ENCODE results near the gene PCDHAC1. TPM values are rescaled to one million over a fixed set of nuclear protein-coding genes. Genes with fewer than 3 reads are reported as not detected.

PCDHAC1 gene
- total RNA-seq, 1 experiment from 2014 or later = 1.0 TPM

DNA sequence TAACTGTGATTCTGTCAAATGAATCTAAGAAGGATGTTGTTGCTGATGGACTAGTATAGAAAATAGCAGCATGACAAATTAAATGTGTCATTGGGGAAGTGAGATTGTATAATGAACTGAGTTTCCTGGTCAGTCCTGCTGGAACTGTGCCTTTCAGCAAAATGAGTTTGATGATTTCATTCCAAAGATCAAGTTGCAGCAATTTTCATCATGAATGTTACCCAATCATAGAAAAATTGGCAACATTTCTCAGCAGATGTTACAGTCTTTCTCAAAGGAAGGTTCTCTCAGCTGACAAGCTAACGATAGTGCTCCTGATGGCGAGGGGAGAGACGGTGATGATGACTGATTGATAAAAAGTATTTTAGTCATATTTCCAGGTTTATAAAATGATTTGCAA is 50.9 kb downstream of the PCDHAC1 start:
- ATAC-seq = no peak
- H2AFZ ChIP-seq (ENCODE audit: low read depth, low read length, poor library complexity, severe bottlenecking) = no peak overlapping the region
- RAD21 ChIA-PET (ENCODE audit: low non-redundant PET in 1 of 2, low total read pairs in 2 of 2, uncharacterized antibody in 2 of 2, unreplicated experiment in 2 of 2) = no interaction called here
- no peaks in the 10 kb centered on the region for H3K36me3 ChIP-seq (ENCODE audit: control insufficient read depth in 1 of 2, insufficient read depth in 2 of 2, low read length in 2 of 2)
- no peak overlapping the region for H3K9ac ChIP-seq (ENCODE audit: low read length)
- H3K27me3 ChIP-seq (ENCODE audit: insufficient read depth, low read length) = no peaks in the 10 kb centered on the region
- H3K4me3 ChIP-seq (replicated peaks in 1 of 2; ENCODE audit: low read depth in 1 of 2, low read length in 2 of 2) = no peak overlapping the region
- no peaks in the 10 kb centered on the region for H3K4me1 ChIP-seq (ENCODE audit: control insufficient read depth in 1 of 2, insufficient read depth in 2 of 2, low read length in 2 of 2)
- no peak for DNase-seq (ENCODE audit: low read depth, low spot score)
- no peaks in the 10 kb centered on the region for H3K9me3 ChIP-seq (ENCODE audit: control insufficient read depth in 1 of 2, insufficient read depth in 1 of 2, low read depth in 1 of 2, low read length in 2 of 2)
- TF ChIP-seq FOSL1 (IDR thresholded peaks at IDR 0.05; ENCODE audit: low read depth) = 0 out of 2 replicates have a peak, but pooled peaks have one; percentile 8
- no peak for TF ChIP-seq ELF1 (IDR thresholded peaks at IDR 0.05; ENCODE audit: borderline replicate concordance, low read depth)
- TF ChIP-seq CEBPB (IDR thresholded peaks at IDR 0.05; ENCODE audit: low read depth) = peak; percentile 83
- TF ChIP-seq SP1 (IDR thresholded peaks at IDR 0.05; ENCODE audit: low read depth) = peak; percentile 10; the same call in 1 of the 2 replicates
- no peak for TF ChIP-seq TCF7L2 (IDR thresholded peaks at IDR 0.05; ENCODE audit: borderline replicate concordance, extremely low read depth, insufficient read depth, insufficient read length)
- no peaks in the 10 kb centered on the region for H3K79me2 ChIP-seq (ENCODE audit: insufficient read depth, low read length)
- H3K9me2 ChIP-seq (ENCODE audit: insufficient read depth) = no peaks in the 10 kb centered on the region
- intact Hi-C loops (cut with micrococcal nuclease) = no loop called here
- H3K27ac ChIP-seq (ENCODE audit: low read depth, low read length) = no peak overlapping the region
- no peaks in the 10 kb centered on the region for H4K20me1 ChIP-seq (ENCODE audit: insufficient read depth)
- no TSS peak for BruUV-seq (replicated peaks)
- POLR2A ChIA-PET = no interaction called here
- CTCF ChIA-PET = no interaction called here
- no peak overlapping the region for H3K4me2 ChIP-seq (ENCODE audit: low read length)

DNA sequence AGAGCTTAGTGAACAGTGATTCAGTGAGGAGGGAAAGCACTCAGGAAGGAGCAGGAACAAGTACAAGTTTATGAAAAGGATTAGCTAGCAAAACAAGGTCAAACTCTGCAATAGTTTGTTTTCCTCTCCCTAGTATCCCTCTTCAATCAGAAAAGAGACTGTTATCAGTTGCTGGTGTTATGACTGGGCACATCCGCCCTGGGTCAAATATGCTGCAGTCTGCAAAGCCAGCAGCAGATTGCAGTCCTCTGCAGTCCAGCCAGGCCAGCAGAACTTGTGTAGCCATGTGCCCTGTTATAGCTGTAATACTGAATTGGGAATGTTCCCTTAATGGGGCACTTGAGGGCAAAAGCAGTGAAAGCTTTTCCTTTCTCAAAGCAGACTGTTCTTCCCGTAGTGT is 52.2 kb downstream of the PCDHAC1 start:
- H3K27ac ChIP-seq (ENCODE audit: low read depth, low read length) = no peak overlapping the region
- no peaks in the 10 kb centered on the region for H3K36me3 ChIP-seq (ENCODE audit: control insufficient read depth in 1 of 2, insufficient read depth in 2 of 2, low read length in 2 of 2)
- ATAC-seq = no peak
- H3K4me1 ChIP-seq (ENCODE audit: control insufficient read depth in 1 of 2, insufficient read depth in 2 of 2, low read length in 2 of 2) = no peaks in the 10 kb centered on the region
- H3K9me2 ChIP-seq (ENCODE audit: insufficient read depth) = no peaks in the 10 kb centered on the region
- no peaks in the 10 kb centered on the region for H3K27me3 ChIP-seq (ENCODE audit: insufficient read depth, low read length)
- no peak overlapping the region for H3K4me2 ChIP-seq (ENCODE audit: low read length)
- ChIA-PET CTCF (no interaction called here), POLR2A (no interaction called here), RAD21 (ENCODE audit: low non-redundant PET in 1 of 2, low total read pairs in 2 of 2, uncharacterized antibody in 2 of 2, unreplicated experiment in 2 of 2) (no interaction called here)
- no peaks in the 10 kb centered on the region for H4K20me1 ChIP-seq (ENCODE audit: insufficient read depth)
- H3K79me2 ChIP-seq (ENCODE audit: insufficient read depth, low read length) = no peaks in the 10 kb centered on the region
- H3K9ac ChIP-seq (ENCODE audit: low read length) = no peak overlapping the region
- intact Hi-C loops (cut with micrococcal nuclease) = no loop called here
- BruUV-seq (replicated peaks) = no TSS peak
- no peak overlapping the region for H2AFZ ChIP-seq (ENCODE audit: low read depth, low read length, poor library complexity, severe bottlenecking)
- no peak overlapping the region for H3K4me3 ChIP-seq (replicated peaks in 1 of 2; ENCODE audit: low read depth in 1 of 2, low read length in 2 of 2)
- H3K9me3 ChIP-seq (ENCODE audit: control insufficient read depth in 1 of 2, insufficient read depth in 1 of 2, low read depth in 1 of 2, low read length in 2 of 2) = no peaks in the 10 kb centered on the region
- DNase-seq (ENCODE audit: low read depth, low spot score) = no peak
- TF ChIP-seq EZH2 (IDR thresholded peaks at IDR 0.05) (no peak), POLR2AphosphoS5 (IDR thresholded peaks at IDR 0.05; ENCODE audit: low read depth, low read length) (no peak), ZFX (IDR thresholded peaks at IDR 0.05) (no peak), SRF (IDR thresholded peaks at IDR 0.05; ENCODE audit: low read depth) (no peak), FOSL1 (IDR thresholded peaks at IDR 0.05; ENCODE audit: low read depth) (no peak), JUND (IDR thresholded peaks at IDR 0.05) (no peak), EGR1 (IDR thresholded peaks at IDR 0.05; ENCODE audit: low read depth) (no peak), ZNF274 (IDR thresholded peaks at IDR 0.05; ENCODE audit: low read depth, low read length) (no peak), CBX3 (IDR thresholded peaks at IDR 0.05; ENCODE audit: low read depth) (no peak)
- TF ChIP-seq, protein P1, sequence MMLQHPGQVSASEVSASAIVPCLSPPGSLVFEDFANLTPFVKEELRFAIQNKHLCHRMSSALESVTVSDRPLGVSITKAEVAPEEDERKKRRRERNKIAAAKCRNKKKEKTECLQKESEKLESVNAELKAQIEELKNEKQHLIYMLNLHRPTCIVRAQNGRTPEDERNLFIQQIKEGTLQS (IDR thresholded peaks at IDR 0.05) = no peak
- TF ChIP-seq, protein P2, sequence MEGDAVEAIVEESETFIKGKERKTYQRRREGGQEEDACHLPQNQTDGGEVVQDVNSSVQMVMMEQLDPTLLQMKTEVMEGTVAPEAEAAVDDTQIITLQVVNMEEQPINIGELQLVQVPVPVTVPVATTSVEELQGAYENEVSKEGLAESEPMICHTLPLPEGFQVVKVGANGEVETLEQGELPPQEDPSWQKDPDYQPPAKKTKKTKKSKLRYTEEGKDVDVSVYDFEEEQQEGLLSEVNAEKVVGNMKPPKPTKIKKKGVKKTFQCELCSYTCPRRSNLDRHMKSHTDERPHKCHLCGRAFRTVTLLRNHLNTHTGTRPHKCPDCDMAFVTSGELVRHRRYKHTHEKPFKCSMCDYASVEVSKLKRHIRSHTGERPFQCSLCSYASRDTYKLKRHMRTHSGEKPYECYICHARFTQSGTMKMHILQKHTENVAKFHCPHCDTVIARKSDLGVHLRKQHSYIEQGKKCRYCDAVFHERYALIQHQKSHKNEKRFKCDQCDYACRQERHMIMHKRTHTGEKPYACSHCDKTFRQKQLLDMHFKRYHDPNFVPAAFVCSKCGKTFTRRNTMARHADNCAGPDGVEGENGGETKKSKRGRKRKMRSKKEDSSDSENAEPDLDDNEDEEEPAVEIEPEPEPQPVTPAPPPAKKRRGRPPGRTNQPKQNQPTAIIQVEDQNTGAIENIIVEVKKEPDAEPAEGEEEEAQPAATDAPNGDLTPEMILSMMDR (IDR thresholded peaks at IDR 0.05 in 2 of 3, conservative IDR thresholded peaks at IDR 0.05 in 1 of 3; ENCODE audit: borderline replicate concordance in 1 of 3, insufficient read depth in 1 of 3, low read depth in 2 of 3, low read length in 2 of 3) = no peak
- TF ChIP-seq, protein P3, sequence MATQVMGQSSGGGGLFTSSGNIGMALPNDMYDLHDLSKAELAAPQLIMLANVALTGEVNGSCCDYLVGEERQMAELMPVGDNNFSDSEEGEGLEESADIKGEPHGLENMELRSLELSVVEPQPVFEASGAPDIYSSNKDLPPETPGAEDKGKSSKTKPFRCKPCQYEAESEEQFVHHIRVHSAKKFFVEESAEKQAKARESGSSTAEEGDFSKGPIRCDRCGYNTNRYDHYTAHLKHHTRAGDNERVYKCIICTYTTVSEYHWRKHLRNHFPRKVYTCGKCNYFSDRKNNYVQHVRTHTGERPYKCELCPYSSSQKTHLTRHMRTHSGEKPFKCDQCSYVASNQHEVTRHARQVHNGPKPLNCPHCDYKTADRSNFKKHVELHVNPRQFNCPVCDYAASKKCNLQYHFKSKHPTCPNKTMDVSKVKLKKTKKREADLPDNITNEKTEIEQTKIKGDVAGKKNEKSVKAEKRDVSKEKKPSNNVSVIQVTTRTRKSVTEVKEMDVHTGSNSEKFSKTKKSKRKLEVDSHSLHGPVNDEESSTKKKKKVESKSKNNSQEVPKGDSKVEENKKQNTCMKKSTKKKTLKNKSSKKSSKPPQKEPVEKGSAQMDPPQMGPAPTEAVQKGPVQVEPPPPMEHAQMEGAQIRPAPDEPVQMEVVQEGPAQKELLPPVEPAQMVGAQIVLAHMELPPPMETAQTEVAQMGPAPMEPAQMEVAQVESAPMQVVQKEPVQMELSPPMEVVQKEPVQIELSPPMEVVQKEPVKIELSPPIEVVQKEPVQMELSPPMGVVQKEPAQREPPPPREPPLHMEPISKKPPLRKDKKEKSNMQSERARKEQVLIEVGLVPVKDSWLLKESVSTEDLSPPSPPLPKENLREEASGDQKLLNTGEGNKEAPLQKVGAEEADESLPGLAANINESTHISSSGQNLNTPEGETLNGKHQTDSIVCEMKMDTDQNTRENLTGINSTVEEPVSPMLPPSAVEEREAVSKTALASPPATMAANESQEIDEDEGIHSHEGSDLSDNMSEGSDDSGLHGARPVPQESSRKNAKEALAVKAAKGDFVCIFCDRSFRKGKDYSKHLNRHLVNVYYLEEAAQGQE (IDR thresholded peaks at IDR 0.05; ENCODE audit: low read depth) = no peak
